GM12864 (cell line): ENCODE measurements around the gene SDCCAG8.
"Not testable (repeated sequence)": the region's sequence is repeated elsewhere in the genome, so short reads cannot be mapped to it uniquely, and the experiment has no call there.

ENCODE experiments used
- DNase-seq: peaks from one replicate; pipeline ENCODE4 v3.0.0-alpha.2; 2011; ENCODE audit warnings: low read depth
- H3K4me3 ChIP-seq: 2 replicates; pipeline ENCODE4 v1.5.1; 2011; ENCODE audit warnings: mild to moderate bottlenecking, low read depth, low read length, control low read depth
- CTCF ChIP-seq: IDR thresholded peaks from 2 replicates; pipeline ENCODE4 v1.5.1; 2011; ENCODE audit warnings: low read depth, mild to moderate bottlenecking, moderate library complexity, low read length, control low read depth, inconsistent platforms; ENCODE audit errors: missing control alignments

Gene SDCCAG8

GRCh38 chr1:243255791-243256512 lies at the start of gene SDCCAG8:
SDCCAG8 (plus strand) TSS chr1:243256041; CDS start chr1:243256174, 133 bp downstream.
- DNase-seq, result peak; percentile 100
- H3K4me3 ChIP-seq, result peak within 1 kb of the TSS; percentile 99
- TF ChIP-seq CTCF, result no peak

- DNase-seq, result not testable (repeated sequence)
Observed at GRCh38 chr1:243211984-243212383, 43.9 kb upstream of the SDCCAG8 start.

GRCh38 chr1:243213045-243213787 lies 42.6 kb upstream of the SDCCAG8 start:
- DNase-seq, result no peak
- H3K4me3 ChIP-seq, result no peak overlapping the region

More at GRCh38 chr1:243211984-243212383, 43.9 kb upstream of the SDCCAG8 start:
- not testable (repeated sequence) for H3K4me3 ChIP-seq

GRCh38 chr1:243215276-243215875 lies 40.5 kb upstream of the SDCCAG8 start:
- not testable (repeated sequence) for DNase-seq, H3K4me3 ChIP-seq

More at GRCh38 chr1:243213045-243213787, 42.6 kb upstream of the SDCCAG8 start:
- TF ChIP-seq CTCF, result no peak

GRCh38 chr1:243216741-243217140 lies 39.1 kb upstream of the SDCCAG8 start:
- TF ChIP-seq CTCF, result no peak
- no peak for DNase-seq
- no peak overlapping the region for H3K4me3 ChIP-seq

GRCh38 chr1:243217349-243217748 lies 38.5 kb upstream of the SDCCAG8 start:
- TF ChIP-seq CTCF, result no peak
- no peak for DNase-seq
- no peak overlapping the region for H3K4me3 ChIP-seq

- no peak for DNase-seq
- H3K4me3 ChIP-seq, result no peak overlapping the region
- no peak for TF ChIP-seq CTCF
Observed at GRCh38 chr1:243218059-243218458, 37.8 kb upstream of the SDCCAG8 start.
